CD14-positive monocyte (primary cell): ENCODE data around the gene CRMP1. TPM values are rescaled to one million over a fixed set of nuclear protein-coding genes. Genes with fewer than 3 reads are reported as not detected.

Experiments
- DNase-seq, 3 donors: peaks; one replicate each; pipeline ENCODE4 v3.0.0-alpha.2; 2011 to 2022
- H2AFZ ChIP-seq: 2 replicates; pipeline ENCODE4 v1.6.0; 2012; ENCODE audit warnings: mild to moderate bottlenecking, low read depth, low read length, inconsistent platforms; ENCODE audit not compliant: insufficient read depth, poor library complexity, severe bottlenecking
- H3K27ac ChIP-seq, 2 donors: 1 replicate in 1 of 2; 2 replicates in 1 of 2; pipeline ENCODE4 v1.5.1; 2012 to 2013; ENCODE audit warnings: low read length in 2 of 2, control low read depth in 1 of 2, inconsistent platforms in 1 of 2, low read depth in 1 of 2, mild to moderate bottlenecking in 1 of 2
- H3K27me3 ChIP-seq, 2 donors: one replicate each; pipeline versions ENCODE4 v1.6.0 to v1.6.1; 2011 to 2013; ENCODE audit warnings: low read length in 2 of 2; ENCODE audit not compliant: control insufficient read depth in 2 of 2, insufficient read depth in 2 of 2
- H3K36me3 ChIP-seq, 2 donors: replicated peaks in 1 of 2; 1 replicate in 1 of 2; 2 replicates in 1 of 2; pipeline versions ENCODE4 v1.5.1 to v1.6.1; 2012 to 2013; ENCODE audit warnings: low read length in 2 of 2, control low read depth in 1 of 2, inconsistent platforms in 1 of 2, mild to moderate bottlenecking in 1 of 2; ENCODE audit not compliant: insufficient read depth in 2 of 2, control insufficient read depth in 1 of 2
- H3K4me1 ChIP-seq, 2 donors: 1 replicate in 1 of 2; 2 replicates in 1 of 2; pipeline versions ENCODE4 v1.5.1 to v1.6.1; 2012 to 2013; ENCODE audit warnings: low read length in 2 of 2, control low read depth in 1 of 2, inconsistent platforms in 1 of 2, mild to moderate bottlenecking in 1 of 2, moderate library complexity in 1 of 2; ENCODE audit not compliant: insufficient read depth in 2 of 2, control insufficient read depth in 1 of 2
- H3K4me2 ChIP-seq: replicated peaks from 2 replicates; pipeline ENCODE3; 2012; ENCODE audit warnings: low read length, moderate library complexity, mild to moderate bottlenecking; ENCODE audit not compliant: poor library complexity, severe bottlenecking; ENCODE audit errors: extremely low read depth
- H3K4me3 ChIP-seq, 3 experiments: fragments of 200-600 bp in 1 of 3; sonication (generic) in 1 of 3; replicated peaks in 1 of 3; 1 replicate in 2 of 3; 2 replicates in 1 of 3; pipeline ENCODE4 v1.5.1; 2011 to 2013; ENCODE audit warnings: low read length in 3 of 3, mild to moderate bottlenecking in 3 of 3, control low read depth in 2 of 3, low read depth in 2 of 3, inconsistent platforms in 1 of 3, moderate library complexity in 1 of 3
- H3K79me2 ChIP-seq: 2 replicates; pipeline ENCODE4 v1.6.0; 2012; ENCODE audit warnings: mild to moderate bottlenecking, control low read depth, inconsistent platforms, low read length, moderate library complexity; ENCODE audit not compliant: insufficient read depth
- H3K9ac ChIP-seq: 2 replicates; pipeline ENCODE4 v1.6.0; 2017; ENCODE audit warnings: low read length, mild to moderate bottlenecking; ENCODE audit not compliant: insufficient read depth, poor library complexity, severe bottlenecking
- H3K9me3 ChIP-seq, 2 donors: replicated peaks in 1 of 2; 1 replicate in 1 of 2; 2 replicates in 1 of 2; pipeline versions ENCODE4 v1.5.1 to v1.6.1; 2012 to 2013; ENCODE audit warnings: low read length in 2 of 2, control low read depth in 1 of 2; ENCODE audit not compliant: control insufficient read depth in 1 of 2, insufficient read depth in 1 of 2
- H4K20me1 ChIP-seq: 2 replicates; pipeline ENCODE4 v1.6.0; 2012; ENCODE audit warnings: mild to moderate bottlenecking, low read length, control low read depth, moderate library complexity; ENCODE audit not compliant: insufficient read depth
- H3K27ac Mint-ChIP-seq, 7 donors: one replicate each; pipeline ENCODE4 v1.8.0; 2020; ENCODE audit warnings: mild to moderate bottlenecking in 7 of 7, mixed read lengths in 7 of 7, moderate library complexity in 6 of 7, inconsistent platforms in 2 of 7
- H3K27me3 Mint-ChIP-seq, 3 donors: one replicate each; pipeline ENCODE4 v1.8.0; 2021 to 2022; ENCODE audit warnings: low read depth in 3 of 3, mild to moderate bottlenecking in 3 of 3, mixed read lengths in 3 of 3, moderate library complexity in 3 of 3, inconsistent platforms in 1 of 3
- H3K36me3 Mint-ChIP-seq, 2 donors: one replicate each; pipeline ENCODE4 v1.8.0; 2020; ENCODE audit warnings: mixed read lengths in 2 of 2, inconsistent platforms in 1 of 2, mild to moderate bottlenecking in 1 of 2
- H3K4me1 Mint-ChIP-seq: one replicate; pipeline ENCODE4 v1.8.0; 2020; ENCODE audit warnings: mild to moderate bottlenecking, mixed read lengths
- H3K4me3 Mint-ChIP-seq, 2 donors: one replicate each; pipeline ENCODE4 v1.8.0; 2020; ENCODE audit warnings: mild to moderate bottlenecking in 2 of 2, mixed read lengths in 2 of 2, moderate library complexity in 1 of 2
- H3K9me3 Mint-ChIP-seq, 7 donors: one replicate each; pipeline ENCODE4 v1.8.0; 2020 to 2022; ENCODE audit warnings: mixed read lengths in 7 of 7, mild to moderate bottlenecking in 6 of 7, moderate library complexity in 6 of 7, inconsistent platforms in 2 of 7
- CTCF ChIP-seq: fragments of 200-600 bp; IDR thresholded peaks from one replicate; pipeline ENCODE4 v1.8.0; 2022; ENCODE audit warnings: antibody characterized with exemption, mild to moderate bottlenecking
- WGBS: methylation state at CpG from one replicate; pipeline ENCODE4 v1.1.5; 2013; ENCODE audit warnings: missing lambda C conversion rate; ENCODE audit not compliant: insufficient coverage; 5-methylcytosine and 5-hydroxymethylcytosine counted together
- intact Hi-C, 2 donors: fragments of 100-400 bp; cut with micrococcal nuclease; formaldehyde crosslinking; loops; one replicate each; pipeline versions ENCODE4 v1.15.0 to v1.15.1; 2023
- polyA plus RNA-seq, 3 donors: library from polyadenylated mRNA; depleted of rRNA in 1 of 3; unstranded in 2 of 3; stranded (reverse) in 1 of 3; fragments of 300-500 nt in 2 of 3; fragments of >200 nt in 1 of 3; fragmentation: Illumina TruSeq in 2 of 3; gene quantifications; 1 replicate in 2 of 3; 2 replicates in 1 of 3; pipeline ENCODE4 v1.2.3, GENCODE V29; 2012 to 2021

CRMP1 gene
- polyA plus RNA-seq, 3 donors, result not detected

GRCh38 chr4:5836943-5837342 is 55.9 kb downstream of the CRMP1 start:
- no peak overlapping the region for H3K4me3 Mint-ChIP-seq
- H3K36me3 Mint-ChIP-seq, result no peaks in the 10 kb centered on the region
- Histone ChIP-seq H3K27ac (no peak overlapping the region), H3K4me3 (no peak overlapping the region), H2AFZ (no peak overlapping the region), H4K20me1 (no peaks in the 10 kb centered on the region), H3K27me3 (no peaks in the 10 kb centered on the region), H3K9me3 (no peaks in the 10 kb centered on the region), H3K36me3 (no peaks in the 10 kb centered on the region), H3K4me2 (no peak overlapping the region), H3K4me1 (no peaks in the 10 kb centered on the region), H3K79me2 (no peaks in the 10 kb centered on the region), H3K9ac (no peak overlapping the region)
- H3K9me3 Mint-ChIP-seq, result peaks cover 0 to 5% (median 0%) of the 10 kb centered on the region in 7 donors
- intact Hi-C loops, result no loop called here
- peaks cover 2 to 21% (median 7%) of the 10 kb centered on the region in 3 donors for H3K27me3 Mint-ChIP-seq
- H3K4me1 Mint-ChIP-seq, result no peaks in the 10 kb centered on the region
- no peak for DNase-seq
- 66% methylated on average over 3 of the region's 3 CpGs for WGBS
- TF ChIP-seq CTCF, result no peak
- H3K27ac Mint-ChIP-seq, result peak overlapping the region in 1 of 7 donors; percentile 47

GRCh38 chr4:5828005-5828391 is 64.9 kb downstream of the CRMP1 start:
- H3K4me3 Mint-ChIP-seq, result peak overlapping the region in 1 of 2 donors; percentile 22
- intact Hi-C loops, result no loop called here
- no peaks in the 10 kb centered on the region for H3K36me3 Mint-ChIP-seq
- no peaks in the 10 kb centered on the region for H3K9me3 ChIP-seq
- no peaks in the 10 kb centered on the region for H3K79me2 ChIP-seq
- no peak overlapping the region for H3K9ac ChIP-seq
- H3K4me1 ChIP-seq, result peaks cover 7 to 16% of the 10 kb centered on the region in 2 donors
- no peak overlapping the region for H3K4me3 ChIP-seq
- peaks cover 0 to 5% of the 10 kb centered on the region in 2 donors for H3K27me3 ChIP-seq
- no peaks in the 10 kb centered on the region for H3K36me3 ChIP-seq
- TF ChIP-seq CTCF, result no peak
- 66% methylated on average over 11 of the region's 11 CpGs for WGBS
- H3K27ac ChIP-seq, result no peak overlapping the region
- H4K20me1 ChIP-seq, result no peaks in the 10 kb centered on the region
- H3K27me3 Mint-ChIP-seq, result peaks cover 12 to 50% (median 41%) of the 10 kb centered on the region in 3 donors
- H3K9me3 Mint-ChIP-seq, result peaks cover 0 to 5% (median 0%) of the 10 kb centered on the region in 7 donors
- no peak for DNase-seq
- H3K4me2 ChIP-seq, result no peak overlapping the region
- H3K4me1 Mint-ChIP-seq, result peaks cover 18% of the 10 kb centered on the region
- no peak overlapping the region for H3K27ac Mint-ChIP-seq
- H2AFZ ChIP-seq, result no peak overlapping the region
